Measurements from ENCODE around the gene MEFV.

- TF ChIP-seq POLR2AphosphoS5 (IDR thresholded peaks at IDR 0.05; ENCODE audit: low read depth, low read length) (no peak), CTCF (IDR thresholded peaks at IDR 0.05) (no peak), REST (IDR thresholded peaks at IDR 0.05; ENCODE audit: insufficient read depth in 1 of 2, low read depth in 2 of 2, low read length in 1 of 2) (no peak)
Measured at GRCh38 chr16:3292604-3293003, 36.2 kb upstream of the MEFV start.
